K562 (cell line): Measurements from ENCODE around the gene PPFIA1. TPM values are rescaled to one million over a fixed set of nuclear protein-coding genes. Genes with fewer than 3 reads are reported as not detected.

Experiments used
- HMG20B ChIP-seq: fragments of 250-450 bp; sonication (Bioruptor Pico); IDR thresholded peaks from 2 replicates; pipeline ENCODE4 v1.5.0; 2021; ENCODE audit warnings: mild to moderate bottlenecking
- HNRNPH1 ChIP-seq: fragments of 200-400 bp; formaldehyde crosslinking; optimal IDR thresholded peaks from 2 replicates; pipeline ENCODE3; 2017; ENCODE audit warnings: low read depth, mild to moderate bottlenecking, low read length, moderate library complexity
- SAFB ChIP-seq: fragments of 200-400 bp; formaldehyde crosslinking; IDR thresholded peaks from 2 replicates; pipeline ENCODE4 v1.6.1; 2017; ENCODE audit warnings: low read depth, low read length, borderline replicate concordance
- polyA plus RNA-seq, 8 experiments: library from polyadenylated mRNA; depleted of rRNA in 4 of 8; stranded (reverse) in 5 of 8; unstranded in 3 of 8; fragments of >200 nt; fragmentation: Nextera tagmentation in 2 of 8; fragmentation: Illumina TruSeq in 1 of 8; extraction: Ambion mirVana in 2 of 8; extraction: Trizol in 1 of 8; gene quantifications; 2 replicates each; pipeline versions ENCODE4 v1.2.1 to v1.2.3, GENCODE V29; 2011 to 2014; ENCODE audit warnings: inconsistent platforms in 1 of 8, missing spikeins in 1 of 8
- total RNA-seq, 7 experiments: library from RNA; depleted of rRNA in 6 of 7; stranded (reverse); fragments of >200 nt in 6 of 7; fragmentation: Illumina TruSeq in 2 of 7; extraction: Trizol in 2 of 7; gene quantifications; 2 replicates each; pipeline versions ENCODE4 v1.2.1 to v1.2.3, GENCODE V29; 2011 to 2021; ENCODE audit warnings: low replicate concordance in 1 of 7
- TF ChIP-seq, protein P1 (sequence below): fragments of 450-650 bp; IDR thresholded peaks from 2 replicates; pipeline ENCODE4 v1.6.1; 2016; ENCODE audit warnings: mild to moderate bottlenecking, moderate library complexity
- TF ChIP-seq, protein P2 (sequence below): sonication (generic); formaldehyde crosslinking; IDR thresholded peaks from 2 replicates; pipeline ENCODE4 v1.8.0; 2022; ENCODE audit warnings: missing genetic modification reagents, mild to moderate bottlenecking, moderate library complexity, borderline replicate concordance
- TF ChIP-seq, protein P3 (sequence below), 3 experiments: IDR thresholded peaks in 2 of 3; conservative IDR thresholded peaks in 1 of 3; 2 replicates each; pipeline ENCODE4 v1.5.1; 2011 to 2012; ENCODE audit warnings: low read length in 3 of 3, mild to moderate bottlenecking in 3 of 3, control low read depth in 2 of 3, improper control_type of control experiment in 1 of 3, inconsistent platforms in 1 of 3, low read depth in 1 of 3, mixed read lengths in 1 of 3, moderate library complexity in 1 of 3; ENCODE audit not compliant: insufficient read depth in 2 of 3

Gene PPFIA1
- total and polyA plus RNA-seq, 9 of the 15 experiments (the other 6 are each of a cell fraction or from before 2014, with no cell fraction given): 9.9 to 41.5 (median 28.5) TPM

DNA sequence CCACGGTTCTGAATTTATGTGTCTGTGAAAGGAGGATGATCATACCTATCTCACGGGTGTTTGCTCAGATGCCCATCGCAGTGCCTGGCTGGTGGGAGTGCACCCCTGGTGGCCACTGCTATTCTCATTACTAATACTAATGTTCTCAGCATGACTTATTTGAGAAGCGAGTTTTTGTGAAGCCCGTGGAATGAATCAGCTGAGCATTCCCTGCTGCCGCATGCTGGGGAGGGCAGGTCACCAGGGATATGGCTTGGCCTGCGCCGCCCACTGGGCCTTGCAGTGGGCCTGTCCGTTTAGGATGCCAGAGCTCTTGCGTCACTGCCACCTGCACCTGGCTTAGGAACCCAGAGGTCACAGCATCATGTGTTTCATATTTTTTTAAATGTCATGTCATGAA is 144.7 kb downstream of the PPFIA1 start (continued):
- TF ChIP-seq, protein P1, sequence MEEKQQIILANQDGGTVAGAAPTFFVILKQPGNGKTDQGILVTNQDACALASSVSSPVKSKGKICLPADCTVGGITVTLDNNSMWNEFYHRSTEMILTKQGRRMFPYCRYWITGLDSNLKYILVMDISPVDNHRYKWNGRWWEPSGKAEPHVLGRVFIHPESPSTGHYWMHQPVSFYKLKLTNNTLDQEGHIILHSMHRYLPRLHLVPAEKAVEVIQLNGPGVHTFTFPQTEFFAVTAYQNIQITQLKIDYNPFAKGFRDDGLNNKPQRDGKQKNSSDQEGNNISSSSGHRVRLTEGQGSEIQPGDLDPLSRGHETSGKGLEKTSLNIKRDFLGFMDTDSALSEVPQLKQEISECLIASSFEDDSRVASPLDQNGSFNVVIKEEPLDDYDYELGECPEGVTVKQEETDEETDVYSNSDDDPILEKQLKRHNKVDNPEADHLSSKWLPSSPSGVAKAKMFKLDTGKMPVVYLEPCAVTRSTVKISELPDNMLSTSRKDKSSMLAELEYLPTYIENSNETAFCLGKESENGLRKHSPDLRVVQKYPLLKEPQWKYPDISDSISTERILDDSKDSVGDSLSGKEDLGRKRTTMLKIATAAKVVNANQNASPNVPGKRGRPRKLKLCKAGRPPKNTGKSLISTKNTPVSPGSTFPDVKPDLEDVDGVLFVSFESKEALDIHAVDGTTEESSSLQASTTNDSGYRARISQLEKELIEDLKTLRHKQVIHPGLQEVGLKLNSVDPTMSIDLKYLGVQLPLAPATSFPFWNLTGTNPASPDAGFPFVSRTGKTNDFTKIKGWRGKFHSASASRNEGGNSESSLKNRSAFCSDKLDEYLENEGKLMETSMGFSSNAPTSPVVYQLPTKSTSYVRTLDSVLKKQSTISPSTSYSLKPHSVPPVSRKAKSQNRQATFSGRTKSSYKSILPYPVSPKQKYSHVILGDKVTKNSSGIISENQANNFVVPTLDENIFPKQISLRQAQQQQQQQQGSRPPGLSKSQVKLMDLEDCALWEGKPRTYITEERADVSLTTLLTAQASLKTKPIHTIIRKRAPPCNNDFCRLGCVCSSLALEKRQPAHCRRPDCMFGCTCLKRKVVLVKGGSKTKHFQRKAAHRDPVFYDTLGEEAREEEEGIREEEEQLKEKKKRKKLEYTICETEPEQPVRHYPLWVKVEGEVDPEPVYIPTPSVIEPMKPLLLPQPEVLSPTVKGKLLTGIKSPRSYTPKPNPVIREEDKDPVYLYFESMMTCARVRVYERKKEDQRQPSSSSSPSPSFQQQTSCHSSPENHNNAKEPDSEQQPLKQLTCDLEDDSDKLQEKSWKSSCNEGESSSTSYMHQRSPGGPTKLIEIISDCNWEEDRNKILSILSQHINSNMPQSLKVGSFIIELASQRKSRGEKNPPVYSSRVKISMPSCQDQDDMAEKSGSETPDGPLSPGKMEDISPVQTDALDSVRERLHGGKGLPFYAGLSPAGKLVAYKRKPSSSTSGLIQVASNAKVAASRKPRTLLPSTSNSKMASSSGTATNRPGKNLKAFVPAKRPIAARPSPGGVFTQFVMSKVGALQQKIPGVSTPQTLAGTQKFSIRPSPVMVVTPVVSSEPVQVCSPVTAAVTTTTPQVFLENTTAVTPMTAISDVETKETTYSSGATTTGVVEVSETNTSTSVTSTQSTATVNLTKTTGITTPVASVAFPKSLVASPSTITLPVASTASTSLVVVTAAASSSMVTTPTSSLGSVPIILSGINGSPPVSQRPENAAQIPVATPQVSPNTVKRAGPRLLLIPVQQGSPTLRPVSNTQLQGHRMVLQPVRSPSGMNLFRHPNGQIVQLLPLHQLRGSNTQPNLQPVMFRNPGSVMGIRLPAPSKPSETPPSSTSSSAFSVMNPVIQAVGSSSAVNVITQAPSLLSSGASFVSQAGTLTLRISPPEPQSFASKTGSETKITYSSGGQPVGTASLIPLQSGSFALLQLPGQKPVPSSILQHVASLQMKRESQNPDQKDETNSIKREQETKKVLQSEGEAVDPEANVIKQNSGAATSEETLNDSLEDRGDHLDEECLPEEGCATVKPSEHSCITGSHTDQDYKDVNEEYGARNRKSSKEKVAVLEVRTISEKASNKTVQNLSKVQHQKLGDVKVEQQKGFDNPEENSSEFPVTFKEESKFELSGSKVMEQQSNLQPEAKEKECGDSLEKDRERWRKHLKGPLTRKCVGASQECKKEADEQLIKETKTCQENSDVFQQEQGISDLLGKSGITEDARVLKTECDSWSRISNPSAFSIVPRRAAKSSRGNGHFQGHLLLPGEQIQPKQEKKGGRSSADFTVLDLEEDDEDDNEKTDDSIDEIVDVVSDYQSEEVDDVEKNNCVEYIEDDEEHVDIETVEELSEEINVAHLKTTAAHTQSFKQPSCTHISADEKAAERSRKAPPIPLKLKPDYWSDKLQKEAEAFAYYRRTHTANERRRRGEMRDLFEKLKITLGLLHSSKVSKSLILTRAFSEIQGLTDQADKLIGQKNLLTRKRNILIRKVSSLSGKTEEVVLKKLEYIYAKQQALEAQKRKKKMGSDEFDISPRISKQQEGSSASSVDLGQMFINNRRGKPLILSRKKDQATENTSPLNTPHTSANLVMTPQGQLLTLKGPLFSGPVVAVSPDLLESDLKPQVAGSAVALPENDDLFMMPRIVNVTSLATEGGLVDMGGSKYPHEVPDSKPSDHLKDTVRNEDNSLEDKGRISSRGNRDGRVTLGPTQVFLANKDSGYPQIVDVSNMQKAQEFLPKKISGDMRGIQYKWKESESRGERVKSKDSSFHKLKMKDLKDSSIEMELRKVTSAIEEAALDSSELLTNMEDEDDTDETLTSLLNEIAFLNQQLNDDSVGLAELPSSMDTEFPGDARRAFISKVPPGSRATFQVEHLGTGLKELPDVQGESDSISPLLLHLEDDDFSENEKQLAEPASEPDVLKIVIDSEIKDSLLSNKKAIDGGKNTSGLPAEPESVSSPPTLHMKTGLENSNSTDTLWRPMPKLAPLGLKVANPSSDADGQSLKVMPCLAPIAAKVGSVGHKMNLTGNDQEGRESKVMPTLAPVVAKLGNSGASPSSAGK: no peak
- TF ChIP-seq, protein P2, sequence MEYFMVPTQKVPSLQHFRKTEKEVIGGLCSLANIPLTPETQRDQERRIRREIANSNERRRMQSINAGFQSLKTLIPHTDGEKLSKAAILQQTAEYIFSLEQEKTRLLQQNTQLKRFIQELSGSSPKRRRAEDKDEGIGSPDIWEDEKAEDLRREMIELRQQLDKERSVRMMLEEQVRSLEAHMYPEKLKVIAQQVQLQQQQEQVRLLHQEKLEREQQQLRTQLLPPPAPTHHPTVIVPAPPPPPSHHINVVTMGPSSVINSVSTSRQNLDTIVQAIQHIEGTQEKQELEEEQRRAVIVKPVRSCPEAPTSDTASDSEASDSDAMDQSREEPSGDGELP (CRISPR knock-in tag): no peak
- TF ChIP-seq SAFB (no peak), HMG20B (CRISPR knock-in tag) (no peak), HNRNPH1 (no peak)
- TF ChIP-seq, protein P3, sequence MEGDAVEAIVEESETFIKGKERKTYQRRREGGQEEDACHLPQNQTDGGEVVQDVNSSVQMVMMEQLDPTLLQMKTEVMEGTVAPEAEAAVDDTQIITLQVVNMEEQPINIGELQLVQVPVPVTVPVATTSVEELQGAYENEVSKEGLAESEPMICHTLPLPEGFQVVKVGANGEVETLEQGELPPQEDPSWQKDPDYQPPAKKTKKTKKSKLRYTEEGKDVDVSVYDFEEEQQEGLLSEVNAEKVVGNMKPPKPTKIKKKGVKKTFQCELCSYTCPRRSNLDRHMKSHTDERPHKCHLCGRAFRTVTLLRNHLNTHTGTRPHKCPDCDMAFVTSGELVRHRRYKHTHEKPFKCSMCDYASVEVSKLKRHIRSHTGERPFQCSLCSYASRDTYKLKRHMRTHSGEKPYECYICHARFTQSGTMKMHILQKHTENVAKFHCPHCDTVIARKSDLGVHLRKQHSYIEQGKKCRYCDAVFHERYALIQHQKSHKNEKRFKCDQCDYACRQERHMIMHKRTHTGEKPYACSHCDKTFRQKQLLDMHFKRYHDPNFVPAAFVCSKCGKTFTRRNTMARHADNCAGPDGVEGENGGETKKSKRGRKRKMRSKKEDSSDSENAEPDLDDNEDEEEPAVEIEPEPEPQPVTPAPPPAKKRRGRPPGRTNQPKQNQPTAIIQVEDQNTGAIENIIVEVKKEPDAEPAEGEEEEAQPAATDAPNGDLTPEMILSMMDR (IDR thresholded peaks at IDR 0.05 in 2 of 3, conservative IDR thresholded peaks at IDR 0.05 in 1 of 3; ENCODE audit: insufficient read depth in 2 of 3, low read depth in 1 of 3, low read length in 3 of 3): 0 out of 6 replicates have a peak, but pooled peaks of 1 of the 3 experiments have one; percentile 30
